ENCODE measurements around the gene SOWAHA.
"Not testable (repeated sequence)": the region's sequence is repeated elsewhere in the genome, so short reads cannot be mapped to it uniquely, and the experiment has no call there.

The SOWAHA gene

DNA sequence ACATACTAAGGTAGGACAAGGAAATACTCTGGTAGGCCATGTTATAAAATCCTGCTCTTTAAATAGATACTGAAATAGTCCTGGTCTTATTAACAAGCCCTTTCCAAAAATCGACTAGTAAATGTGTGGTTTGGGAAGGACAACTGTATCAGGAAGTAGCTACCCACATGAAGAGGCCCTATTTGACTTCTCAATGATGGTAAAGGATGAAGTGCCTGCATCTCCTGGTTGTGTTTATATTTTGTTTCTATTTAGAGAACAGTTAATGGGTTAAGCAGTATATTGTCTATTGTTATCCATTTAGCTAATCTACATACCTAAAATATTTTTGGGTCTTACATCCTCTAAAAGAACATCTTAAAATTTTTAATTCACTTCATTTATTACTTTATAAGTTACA is 40.7 kb downstream of the SOWAHA start:
- no peak for DNase-seq (ENCODE audit: low read depth)

DNA sequence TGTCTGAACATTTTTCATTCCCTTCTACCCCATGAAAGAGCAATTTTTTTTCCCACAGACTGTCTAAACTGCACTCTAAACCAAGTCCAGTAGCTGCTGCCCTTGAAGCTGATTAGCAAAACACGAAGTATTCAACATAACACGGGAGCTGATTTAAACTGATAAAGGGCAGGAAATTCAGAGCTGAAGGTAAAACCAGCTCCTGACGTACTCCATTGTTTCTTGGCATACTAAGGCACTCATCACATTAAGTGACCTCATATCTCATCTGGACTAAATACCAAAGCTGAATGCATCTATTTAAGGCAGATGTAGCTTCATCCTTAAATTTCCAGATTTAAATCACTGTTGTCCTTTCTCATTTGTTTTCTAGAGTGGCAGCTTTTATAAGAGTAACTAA is 41.2 kb downstream of the SOWAHA start:
- DNase-seq (ENCODE audit: low read depth) = no peak

DNA sequence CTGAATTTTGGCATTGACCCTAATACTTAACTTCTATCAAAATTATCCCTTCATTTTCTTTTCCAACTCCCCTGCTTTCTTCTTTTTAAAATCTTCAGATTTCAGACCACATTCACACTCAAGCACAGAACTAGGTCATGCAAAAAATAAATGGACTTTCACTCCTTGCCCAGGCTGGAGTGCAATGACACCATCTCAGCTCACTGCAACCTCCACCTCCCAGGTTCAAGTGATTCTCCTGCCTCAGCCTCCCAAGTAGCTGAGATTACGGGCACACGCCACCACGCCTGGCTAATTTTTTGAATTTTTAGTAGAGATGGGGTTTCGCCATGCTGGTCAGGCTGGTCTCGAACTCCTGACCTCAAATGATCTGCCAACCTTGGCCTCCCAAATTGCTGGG is 41.9 kb downstream of the SOWAHA start:
- DNase-seq (ENCODE audit: low read depth) = not testable (repeated sequence)

DNA sequence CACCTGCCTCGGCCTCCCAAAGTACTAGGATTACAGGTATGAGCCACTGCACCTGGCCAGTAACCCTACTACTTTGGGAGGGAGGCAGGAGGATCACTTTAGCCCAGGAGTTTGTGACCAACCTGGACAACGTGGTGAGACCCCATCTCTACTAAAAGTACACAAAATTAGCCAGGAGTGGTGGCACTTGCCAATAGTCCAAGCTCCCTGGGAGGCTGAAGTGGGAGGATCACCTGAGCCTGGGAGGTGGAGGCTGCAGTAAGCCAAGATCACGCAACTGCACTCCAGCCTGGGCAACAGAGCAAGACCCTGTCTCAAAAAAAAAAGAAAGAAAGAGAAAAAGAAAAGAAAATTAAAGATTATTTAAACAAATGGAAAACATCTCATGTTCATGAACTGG is 42.9 kb downstream of the SOWAHA start:
- DNase-seq (ENCODE audit: low read depth) = no peak

DNA sequence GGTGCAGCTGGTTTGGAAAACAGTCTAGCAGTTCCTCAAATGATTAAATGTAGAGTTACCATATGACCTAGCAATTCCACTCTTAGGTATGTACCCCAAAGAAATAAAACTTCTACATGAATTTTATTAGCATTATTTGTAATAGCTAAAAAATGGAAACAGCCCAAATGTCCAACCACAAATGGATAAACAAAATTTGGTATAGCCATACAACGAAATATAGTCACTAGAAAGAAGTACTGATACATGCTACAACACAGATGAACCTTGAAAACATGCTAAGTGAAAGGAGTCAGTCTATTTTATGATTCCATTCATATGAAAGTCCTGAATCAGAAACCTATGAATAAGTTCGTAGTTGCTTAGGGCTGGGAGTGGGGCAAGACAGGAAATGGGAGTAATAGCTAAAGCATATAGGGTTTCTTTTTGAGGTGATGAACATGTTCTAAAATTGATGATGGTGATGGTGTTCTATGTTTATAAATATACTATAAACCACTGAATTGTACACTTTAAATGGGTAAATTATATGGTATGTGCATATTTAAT is 46.9 kb downstream of the SOWAHA start:
- DNase-seq (ENCODE audit: low read depth) = no peak

DNA sequence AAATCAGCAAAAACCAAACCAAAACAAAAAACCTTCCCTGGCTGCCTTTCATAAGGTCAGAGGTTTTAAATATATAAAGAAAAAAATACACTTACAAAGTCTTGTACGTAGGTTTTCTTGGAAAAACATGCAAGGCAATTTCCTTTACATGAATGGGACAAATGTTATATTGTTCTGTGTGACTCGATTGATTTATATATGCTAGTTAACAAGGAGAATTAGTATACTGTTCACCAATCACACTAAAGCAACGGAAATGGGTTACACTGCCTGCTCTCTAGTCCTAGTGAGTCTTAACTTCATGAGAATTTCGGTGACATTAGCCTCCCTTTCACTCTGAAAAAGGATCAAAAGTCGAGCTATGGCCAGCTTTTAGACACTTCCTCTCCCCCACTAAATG is 47.6 kb downstream of the SOWAHA start:
- DNase-seq (ENCODE audit: low read depth) = no peak

DNA sequence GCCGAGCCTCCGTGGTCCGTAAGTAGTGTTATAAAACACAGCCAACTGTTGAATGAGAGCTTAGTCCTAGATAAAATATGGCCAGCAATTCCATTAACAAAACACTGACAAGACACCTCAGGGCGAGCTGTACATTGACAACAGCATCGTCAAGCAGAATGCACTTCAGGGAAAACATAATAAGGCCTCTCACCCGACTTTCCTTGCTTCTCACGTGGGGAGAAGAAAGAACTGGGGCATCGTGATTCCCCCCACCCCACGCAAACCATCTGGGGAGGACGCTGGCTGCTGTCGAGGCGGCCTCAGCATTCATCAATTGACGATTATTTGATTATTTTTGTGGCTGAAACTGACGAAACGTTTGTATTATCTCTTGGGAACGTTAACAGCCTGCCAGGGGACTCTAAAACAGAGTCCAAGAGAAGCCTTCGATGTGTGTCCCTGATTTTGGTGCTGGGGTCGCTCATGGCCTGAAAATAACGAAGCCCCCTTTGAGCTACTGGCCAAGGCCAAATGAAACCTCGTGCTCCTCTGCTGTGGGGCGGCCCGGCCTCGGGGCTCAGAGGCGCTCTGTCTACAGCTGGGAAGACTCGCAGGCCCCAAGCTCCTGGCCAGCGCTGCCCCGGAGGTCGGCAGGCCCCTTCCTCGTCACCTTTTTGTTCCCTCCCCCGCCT is 52.7 kb downstream of the SOWAHA start:
- no peak for DNase-seq (ENCODE audit: low read depth)
